HepG2 (cell line): ENCODE measurements around the gene TOR2A. TPM values are rescaled to one million over a fixed set of nuclear protein-coding genes. Genes with fewer than 3 reads are reported as not detected.

Experiments used
- ATAC-seq: fragments of 200-7000 bp; cut with Tn5 transposase; 3 replicates; pipeline ENCODE4 v1.9.1; 2020; ENCODE audit warnings: mild to moderate bottlenecking, moderate library complexity
- BruUV-seq: library from RNA; stranded (reverse); fragments of 400-500 nt; replicated peaks from 2 replicates; lab custom pipeline; 2021; lab: Mats Ljungman, UMichigan
- CTCF ChIA-PET: fragments of 300-600 bp; formaldehyde crosslinking; extraction: SDS; loops from one replicate; lab custom pipeline; 2021; ENCODE audit warnings: low total read pairs, inconsistent platforms, low intra/inter-chr PET ratio; lab: Yijun Ruan, JAX
- POLR2A ChIA-PET: fragments of 350-600 bp; sonication (Branson Sonifier 250); formaldehyde crosslinking; loops from one replicate; lab custom pipeline; 2020; ENCODE audit warnings: antibody characterized with exemption, inconsistent platforms; lab: Yijun Ruan, JAX
- DNase-seq: peaks from one replicate; pipeline ENCODE4 v3.0.0-alpha.2; 2015; ENCODE audit warnings: low spot score
- FAIRE-seq: peaks from 3 replicates; lab custom pipeline; 2011; peaks lifted over from hg19 to GRCh38; lab: Jason Lieb, UNC
- H2AFZ ChIP-seq: one replicate; pipeline ENCODE4 v1.6.1; 2011; ENCODE audit warnings: low read length, inconsistent platforms
- H3K27ac ChIP-seq: fragments of 300-600 bp; 3 replicates; pipeline ENCODE4 v1.8.0; 2011; ENCODE audit warnings: mixed run types, mild to moderate bottlenecking, mixed read lengths, low read length, inconsistent platforms; ENCODE audit not compliant: insufficient read depth; ENCODE audit errors: extremely low read length
- H3K27me3 ChIP-seq, 2 experiments: fragments of 200-600 bp in 1 of 2; 2 replicates in 1 of 2; 3 replicates in 1 of 2; pipeline versions ENCODE4 v1.6.0 to v1.8.0; 2011; ENCODE audit warnings: low read length in 2 of 2, mild to moderate bottlenecking in 2 of 2, moderate library complexity in 2 of 2, inconsistent platforms in 1 of 2; ENCODE audit not compliant: insufficient read depth in 2 of 2, control insufficient read depth in 1 of 2
- H3K36me3 ChIP-seq, 2 experiments: fragments of 200-600 bp in 1 of 2; replicated peaks in 1 of 2; 2 replicates in 1 of 2; 3 replicates in 1 of 2; pipeline versions ENCODE4 v1.5.1 to v1.8.0; 2011; ENCODE audit warnings: low read length in 2 of 2, inconsistent platforms in 1 of 2; ENCODE audit not compliant: insufficient read depth in 2 of 2, control insufficient read depth in 1 of 2
- H3K4me1 ChIP-seq: 2 replicates; pipeline ENCODE4 v1.5.1; 2012; ENCODE audit warnings: low read length, inconsistent platforms; ENCODE audit not compliant: insufficient read depth
- H3K4me2 ChIP-seq: 2 replicates; pipeline ENCODE4 v1.6.0; 2011; ENCODE audit warnings: low read depth, low read length, inconsistent platforms
- H3K4me3 ChIP-seq, 3 experiments: fragments of 200-600 bp in 1 of 3; sonication (generic), shearing (Covaris generic) in 1 of 3; replicated peaks in 1 of 3; 2 replicates each; pipeline ENCODE4 v1.5.1; 2011 to 2016; ENCODE audit warnings: low read length in 3 of 3, inconsistent platforms in 2 of 3, low read depth in 2 of 3, mild to moderate bottlenecking in 2 of 3, control low read depth in 1 of 3, mixed read lengths in 1 of 3; ENCODE audit not compliant: insufficient read depth in 1 of 3
- H3K79me2 ChIP-seq: one replicate; pipeline ENCODE4 v1.6.1; 2011; ENCODE audit warnings: low read length, inconsistent platforms; ENCODE audit not compliant: insufficient read depth
- H3K9ac ChIP-seq: 2 replicates; pipeline ENCODE4 v1.6.0; 2011; ENCODE audit warnings: mild to moderate bottlenecking, low read depth, low read length, inconsistent platforms; ENCODE audit not compliant: insufficient read depth
- H3K9me3 ChIP-seq: 2 replicates; pipeline ENCODE4 v1.5.1; 2012; ENCODE audit warnings: mild to moderate bottlenecking, low read length
- H4K20me1 ChIP-seq: 2 replicates; pipeline ENCODE4 v1.6.0; 2011; ENCODE audit warnings: inconsistent platforms, mild to moderate bottlenecking, low read length, moderate library complexity; ENCODE audit not compliant: insufficient read depth
- MTA1 ChIP-seq: sonication (generic); formaldehyde crosslinking; IDR thresholded peaks from 2 replicates; pipeline ENCODE4 v1.4.0; 2020; ENCODE audit warnings: missing genetic modification reagents, mild to moderate bottlenecking, borderline replicate concordance
- MXI1 ChIP-seq: IDR thresholded peaks from 3 replicates; pipeline ENCODE4 v1.6.1; 2012; ENCODE audit warnings: low read depth, low read length, inconsistent platforms, borderline replicate concordance
- NFIC ChIP-seq: IDR thresholded peaks from 2 replicates; pipeline ENCODE4 v1.6.1; 2012; ENCODE audit warnings: mild to moderate bottlenecking, low read length, inconsistent platforms
- ZFYVE20 ChIP-seq: sonication (generic); formaldehyde crosslinking; IDR thresholded peaks from 2 replicates; pipeline ENCODE4 v1.8.0; 2023; ENCODE audit warnings: low read depth, mild to moderate bottlenecking, moderate library complexity, missing genetic modification reagents, borderline replicate concordance
- ZNF33B ChIP-seq: sonication (generic); formaldehyde crosslinking; IDR thresholded peaks from 2 replicates; pipeline ENCODE4 v1.5.1; 2020; ENCODE audit warnings: mild to moderate bottlenecking, missing genetic modification reagents
- ZNF451 ChIP-seq: sonication (generic); formaldehyde crosslinking; IDR thresholded peaks from 2 replicates; pipeline ENCODE4 v1.5.0; 2020; ENCODE audit warnings: mild to moderate bottlenecking, missing genetic modification reagents
- ZNF510 ChIP-seq: sonication (generic); formaldehyde crosslinking; IDR thresholded peaks from 2 replicates; pipeline ENCODE4 v1.4.0; 2020; ENCODE audit warnings: low read depth, mild to moderate bottlenecking, missing genetic modification reagents
- ZNF563 ChIP-seq: sonication (generic); formaldehyde crosslinking; IDR thresholded peaks from 2 replicates; pipeline ENCODE4 v1.8.0; 2022; ENCODE audit warnings: mild to moderate bottlenecking, moderate library complexity, missing genetic modification reagents
- ZNF781 ChIP-seq: sonication (generic); formaldehyde crosslinking; IDR thresholded peaks from 2 replicates; pipeline ENCODE4 v1.5.1; 2020; ENCODE audit warnings: borderline replicate concordance, mild to moderate bottlenecking, missing genetic modification reagents; ENCODE audit errors: not compliant biosample characterization
- WGBS: methylation state at CpG from one replicate; pipeline ENCODE4 v1.1.6; 2017; ENCODE audit warnings: low lambda C conversion rate; 5-methylcytosine and 5-hydroxymethylcytosine counted together
- in situ Hi-C: cut with HindIII; loops from 2 replicates; pipeline ENCODE4 v1.10.0; 2017; ENCODE audit warnings: low pct_unique_long_range_greater_than_20kb; ENCODE audit not compliant: extremely low pct_ligation_motif_present
- intact Hi-C: fragments of 100-400 bp; cut with micrococcal nuclease; formaldehyde crosslinking; loops from one replicate; pipeline ENCODE4 v1.10.0; 2022; ENCODE audit not compliant: unreplicated experiment
- polyA plus RNA-seq, 8 experiments: library from polyadenylated mRNA; depleted of rRNA in 3 of 8; stranded (reverse) in 7 of 8; unstranded in 1 of 8; fragments of >200 nt; fragmentation: Illumina TruSeq in 4 of 8; extraction: Trizol in 4 of 8; gene quantifications; 2 replicates each; pipeline versions ENCODE4 v1.2.1 to v1.2.3, GENCODE V29; 2011 to 2016; ENCODE audit warnings: low read depth in 4 of 8, missing spikeins in 1 of 8, mixed read lengths in 1 of 8; ENCODE audit not compliant: insufficient read depth in 1 of 8
- total RNA-seq, 5 experiments: library from RNA; depleted of rRNA; stranded (reverse); fragments of >200 nt; fragmentation: Illumina TruSeq; extraction: Trizol; gene quantifications; 2 replicates each; pipeline ENCODE4 v1.2.3, GENCODE V29; 2016; ENCODE audit warnings: low read depth in 1 of 5
- TF ChIP-seq, protein P1 (sequence below), 2 experiments: sonication (generic) in 1 of 2; formaldehyde crosslinking in 1 of 2; IDR thresholded peaks; 2 replicates each; pipeline versions ENCODE4 v1.4.0 to v1.6.1; 2016 to 2020; ENCODE audit warnings: borderline replicate concordance in 1 of 2, low read depth in 1 of 2, mild to moderate bottlenecking in 1 of 2, missing genetic modification reagents in 1 of 2
- TF ChIP-seq, protein P2 (sequence below): sonication (generic); formaldehyde crosslinking; IDR thresholded peaks from 2 replicates; pipeline ENCODE4 v1.5.0; 2020; ENCODE audit warnings: mild to moderate bottlenecking, missing genetic modification reagents, borderline replicate concordance
- TF ChIP-seq, protein P3 (sequence below): sonication (generic); formaldehyde crosslinking; IDR thresholded peaks from 2 replicates; pipeline ENCODE4 v1.4.0; 2020; ENCODE audit warnings: low read depth, mild to moderate bottlenecking, missing genetic modification reagents
- TF ChIP-seq, protein P4 (sequence below): IDR thresholded peaks from 2 replicates; pipeline ENCODE4 v1.6.1; 2018; ENCODE audit warnings: missing genetic modification reagents

TOR2A gene
- total and polyA plus RNA-seq, 2 of the 13 experiments (the other 11 are each of a cell fraction or from before 2014, with no cell fraction given), result 3.5 to 7.2 TPM

DNA sequence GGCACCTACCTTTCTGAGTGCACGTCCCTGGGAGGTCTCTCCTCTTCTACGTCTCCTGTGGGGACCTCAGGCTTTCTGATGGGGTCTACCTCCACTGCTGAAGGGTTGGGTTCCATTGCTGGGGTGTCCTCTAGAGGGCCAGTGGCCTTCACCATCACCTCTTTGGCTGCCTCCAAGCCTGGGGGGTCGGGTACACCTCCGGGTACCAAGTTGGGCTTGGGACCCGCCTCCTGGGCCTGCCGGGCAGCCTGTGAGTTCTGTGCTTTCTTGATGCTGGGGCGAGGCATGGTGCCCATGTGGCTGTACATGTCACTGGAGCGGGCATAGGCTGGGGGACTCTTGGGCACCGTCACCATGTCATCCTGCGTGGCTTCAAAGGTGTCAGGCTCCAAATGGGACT lies 38.9 kb upstream of the TOR2A start:
- in situ Hi-C loops (no loop called here), intact Hi-C loops (no loop called here)
- no peak for DNase-seq
- TF ChIP-seq ZNF781 (CRISPR knock-in tag) (no peak), NFIC (no peak), ZNF33B (no peak), ZNF563 (CRISPR knock-in tag) (no peak), ZNF451 (CRISPR knock-in tag) (no peak), MXI1 (no peak), MTA1 (CRISPR knock-in tag) (no peak), ZNF510 (CRISPR knock-in tag) (no peak), ZFYVE20 (CRISPR knock-in tag) (no peak)
- TF ChIP-seq, protein P1, sequence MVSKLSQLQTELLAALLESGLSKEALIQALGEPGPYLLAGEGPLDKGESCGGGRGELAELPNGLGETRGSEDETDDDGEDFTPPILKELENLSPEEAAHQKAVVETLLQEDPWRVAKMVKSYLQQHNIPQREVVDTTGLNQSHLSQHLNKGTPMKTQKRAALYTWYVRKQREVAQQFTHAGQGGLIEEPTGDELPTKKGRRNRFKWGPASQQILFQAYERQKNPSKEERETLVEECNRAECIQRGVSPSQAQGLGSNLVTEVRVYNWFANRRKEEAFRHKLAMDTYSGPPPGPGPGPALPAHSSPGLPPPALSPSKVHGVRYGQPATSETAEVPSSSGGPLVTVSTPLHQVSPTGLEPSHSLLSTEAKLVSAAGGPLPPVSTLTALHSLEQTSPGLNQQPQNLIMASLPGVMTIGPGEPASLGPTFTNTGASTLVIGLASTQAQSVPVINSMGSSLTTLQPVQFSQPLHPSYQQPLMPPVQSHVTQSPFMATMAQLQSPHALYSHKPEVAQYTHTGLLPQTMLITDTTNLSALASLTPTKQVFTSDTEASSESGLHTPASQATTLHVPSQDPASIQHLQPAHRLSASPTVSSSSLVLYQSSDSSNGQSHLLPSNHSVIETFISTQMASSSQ (IDR thresholded peaks at IDR 0.05; ENCODE audit: low read depth), result no peak
- TF ChIP-seq, protein P1 (CRISPR knock-in tag; IDR thresholded peaks at IDR 0.05; ENCODE audit: borderline replicate concordance), result no peak
- TF ChIP-seq, protein P2, sequence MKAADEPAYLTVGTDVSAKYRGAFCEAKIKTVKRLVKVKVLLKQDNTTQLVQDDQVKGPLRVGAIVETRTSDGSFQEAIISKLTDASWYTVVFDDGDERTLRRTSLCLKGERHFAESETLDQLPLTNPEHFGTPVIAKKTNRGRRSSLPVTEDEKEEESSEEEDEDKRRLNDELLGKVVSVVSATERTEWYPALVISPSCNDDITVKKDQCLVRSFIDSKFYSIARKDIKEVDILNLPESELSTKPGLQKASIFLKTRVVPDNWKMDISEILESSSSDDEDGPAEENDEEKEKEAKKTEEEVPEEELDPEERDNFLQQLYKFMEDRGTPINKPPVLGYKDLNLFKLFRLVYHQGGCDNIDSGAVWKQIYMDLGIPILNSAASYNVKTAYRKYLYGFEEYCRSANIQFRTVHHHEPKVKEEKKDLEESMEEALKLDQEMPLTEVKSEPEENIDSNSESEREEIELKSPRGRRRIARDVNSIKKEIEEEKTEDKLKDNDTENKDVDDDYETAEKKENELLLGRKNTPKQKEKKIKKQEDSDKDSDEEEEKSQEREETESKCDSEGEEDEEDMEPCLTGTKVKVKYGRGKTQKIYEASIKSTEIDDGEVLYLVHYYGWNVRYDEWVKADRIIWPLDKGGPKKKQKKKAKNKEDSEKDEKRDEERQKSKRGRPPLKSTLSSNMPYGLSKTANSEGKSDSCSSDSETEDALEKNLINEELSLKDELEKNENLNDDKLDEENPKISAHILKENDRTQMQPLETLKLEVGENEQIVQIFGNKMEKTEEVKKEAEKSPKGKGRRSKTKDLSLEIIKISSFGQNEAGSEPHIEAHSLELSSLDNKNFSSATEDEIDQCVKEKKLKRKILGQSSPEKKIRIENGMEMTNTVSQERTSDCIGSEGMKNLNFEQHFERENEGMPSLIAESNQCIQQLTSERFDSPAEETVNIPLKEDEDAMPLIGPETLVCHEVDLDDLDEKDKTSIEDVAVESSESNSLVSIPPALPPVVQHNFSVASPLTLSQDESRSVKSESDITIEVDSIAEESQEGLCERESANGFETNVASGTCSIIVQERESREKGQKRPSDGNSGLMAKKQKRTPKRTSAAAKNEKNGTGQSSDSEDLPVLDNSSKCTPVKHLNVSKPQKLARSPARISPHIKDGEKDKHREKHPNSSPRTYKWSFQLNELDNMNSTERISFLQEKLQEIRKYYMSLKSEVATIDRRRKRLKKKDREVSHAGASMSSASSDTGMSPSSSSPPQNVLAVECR (CRISPR knock-in tag), result no peak
- TF ChIP-seq, protein P3, sequence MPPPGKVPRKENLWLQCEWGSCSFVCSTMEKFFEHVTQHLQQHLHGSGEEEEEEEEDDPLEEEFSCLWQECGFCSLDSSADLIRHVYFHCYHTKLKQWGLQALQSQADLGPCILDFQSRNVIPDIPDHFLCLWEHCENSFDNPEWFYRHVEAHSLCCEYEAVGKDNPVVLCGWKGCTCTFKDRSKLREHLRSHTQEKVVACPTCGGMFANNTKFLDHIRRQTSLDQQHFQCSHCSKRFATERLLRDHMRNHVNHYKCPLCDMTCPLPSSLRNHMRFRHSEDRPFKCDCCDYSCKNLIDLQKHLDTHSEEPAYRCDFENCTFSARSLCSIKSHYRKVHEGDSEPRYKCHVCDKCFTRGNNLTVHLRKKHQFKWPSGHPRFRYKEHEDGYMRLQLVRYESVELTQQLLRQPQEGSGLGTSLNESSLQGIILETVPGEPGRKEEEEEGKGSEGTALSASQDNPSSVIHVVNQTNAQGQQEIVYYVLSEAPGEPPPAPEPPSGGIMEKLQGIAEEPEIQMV, result no peak
- TF ChIP-seq, protein P4, sequence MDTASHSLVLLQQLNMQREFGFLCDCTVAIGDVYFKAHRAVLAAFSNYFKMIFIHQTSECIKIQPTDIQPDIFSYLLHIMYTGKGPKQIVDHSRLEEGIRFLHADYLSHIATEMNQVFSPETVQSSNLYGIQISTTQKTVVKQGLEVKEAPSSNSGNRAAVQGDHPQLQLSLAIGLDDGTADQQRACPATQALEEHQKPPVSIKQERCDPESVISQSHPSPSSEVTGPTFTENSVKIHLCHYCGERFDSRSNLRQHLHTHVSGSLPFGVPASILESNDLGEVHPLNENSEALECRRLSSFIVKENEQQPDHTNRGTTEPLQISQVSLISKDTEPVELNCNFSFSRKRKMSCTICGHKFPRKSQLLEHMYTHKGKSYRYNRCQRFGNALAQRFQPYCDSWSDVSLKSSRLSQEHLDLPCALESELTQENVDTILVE (CRISPR knock-in tag), result no peak

More for the DNA sequence above, 38.9 kb upstream of the TOR2A start:
- no TSS peak for BruUV-seq
- Histone ChIP-seq H3K79me2 (no peaks in the 10 kb centered on the region), H3K9ac (no peak overlapping the region), H3K27ac (no peak overlapping the region), H3K36me3 (no peaks in the 10 kb centered on the region), H3K4me2 (no peak overlapping the region), H2AFZ (no peak overlapping the region), H3K4me3 (no peak overlapping the region), H4K20me1 (no peaks in the 10 kb centered on the region), H3K4me1 (peaks cover 17% of the 10 kb centered on the region), H3K9me3 (no peaks in the 10 kb centered on the region), H3K27me3 (peaks cover 2 to 38% of the 10 kb centered on the region in 2 experiments; a peak in 3 of 5 replicates)
- no peak for ATAC-seq
- ChIA-PET POLR2A (no interaction called here), CTCF (no interaction called here)
- 30% methylated on average over 8 of the region's 10 CpGs for WGBS
- FAIRE-seq, result no peak
